Forelimb muscle (tissue), 1 donor: Measurements from ENCODE around the gene SCUBE1. TPM values are rescaled to one million over a fixed set of nuclear protein-coding genes. Genes with fewer than 3 reads are reported as not detected.

Source experiments
- DNase-seq: peaks from one replicate; pipeline ENCODE4 v3.0.0-alpha.2; 2013; ENCODE audit warnings: low read depth
- polyA plus RNA-seq: library from polyadenylated mRNA; unstranded; fragments of 120-200 nt; gene quantifications from one replicate; pipeline ENCODE4 v1.2.1, GENCODE V29; 2013; ENCODE audit not compliant: insufficient read length

The SCUBE1 gene
- polyA plus RNA-seq = 0.19 TPM

GRCh38 chr22:43343262-43343669 lies at the start of gene SCUBE1:
SCUBE1 (minus strand) TSS chr22:43343372; CDS start chr22:43343261, 111 bp downstream.
- DNase-seq = no peak

GRCh38 chr22:43392385-43392989 lies 49.3 kb upstream of the SCUBE1 start:
- no peak for DNase-seq

DNA sequence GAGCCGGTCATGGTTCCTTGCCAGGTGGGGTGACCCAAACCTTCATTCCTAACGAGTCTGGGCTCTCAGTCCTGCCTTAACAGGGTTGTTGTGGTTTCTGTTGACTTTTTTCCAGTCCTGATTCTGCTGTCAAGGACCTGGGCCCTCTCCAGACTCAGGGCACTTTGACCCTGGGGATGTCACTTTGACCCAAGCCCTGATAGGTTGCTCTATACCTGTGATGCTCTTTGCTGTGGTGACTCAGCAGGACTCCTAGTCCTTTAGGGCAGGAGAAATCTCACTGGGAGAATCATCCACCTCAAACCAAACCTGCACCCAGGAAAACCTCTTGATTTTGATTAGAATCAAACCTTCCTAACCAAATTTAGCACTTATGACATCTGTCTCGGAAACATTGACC lies 48.1 kb upstream of the SCUBE1 start:
- DNase-seq = no peak

- DNase-seq = no peak
These were observed 47.7 kb upstream of the SCUBE1 start for GRCh38 chr22:43390872-43391271.

DNA sequence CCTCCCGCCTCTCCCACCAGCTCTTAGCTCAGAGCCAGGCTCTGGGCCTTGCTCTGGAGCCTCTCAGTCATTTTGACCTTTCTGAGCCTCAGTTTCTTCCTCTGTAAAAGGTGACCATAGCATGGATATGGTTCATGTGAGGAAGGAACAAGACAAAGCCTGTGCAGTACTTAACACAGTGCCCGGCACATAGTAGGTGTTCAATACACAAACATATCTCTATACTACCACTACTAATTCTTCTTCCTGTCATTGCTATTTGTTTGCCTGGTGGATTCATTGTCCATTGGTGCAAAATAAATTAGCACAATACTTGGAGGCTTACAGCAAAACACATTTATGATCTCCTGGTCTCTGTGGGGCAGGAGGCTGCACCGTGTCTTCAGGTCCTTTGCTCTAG lies 47.0 kb upstream of the SCUBE1 start:
- no peak for DNase-seq

GRCh38 chr22:43389227-43389836 lies 46.2 kb upstream of the SCUBE1 start:
- DNase-seq = no peak

GRCh38 chr22:43388420-43388851 lies 45.3 kb upstream of the SCUBE1 start:
- no peak for DNase-seq

GRCh38 chr22:43387815-43388214 lies 44.6 kb upstream of the SCUBE1 start:
- no peak for DNase-seq

DNA sequence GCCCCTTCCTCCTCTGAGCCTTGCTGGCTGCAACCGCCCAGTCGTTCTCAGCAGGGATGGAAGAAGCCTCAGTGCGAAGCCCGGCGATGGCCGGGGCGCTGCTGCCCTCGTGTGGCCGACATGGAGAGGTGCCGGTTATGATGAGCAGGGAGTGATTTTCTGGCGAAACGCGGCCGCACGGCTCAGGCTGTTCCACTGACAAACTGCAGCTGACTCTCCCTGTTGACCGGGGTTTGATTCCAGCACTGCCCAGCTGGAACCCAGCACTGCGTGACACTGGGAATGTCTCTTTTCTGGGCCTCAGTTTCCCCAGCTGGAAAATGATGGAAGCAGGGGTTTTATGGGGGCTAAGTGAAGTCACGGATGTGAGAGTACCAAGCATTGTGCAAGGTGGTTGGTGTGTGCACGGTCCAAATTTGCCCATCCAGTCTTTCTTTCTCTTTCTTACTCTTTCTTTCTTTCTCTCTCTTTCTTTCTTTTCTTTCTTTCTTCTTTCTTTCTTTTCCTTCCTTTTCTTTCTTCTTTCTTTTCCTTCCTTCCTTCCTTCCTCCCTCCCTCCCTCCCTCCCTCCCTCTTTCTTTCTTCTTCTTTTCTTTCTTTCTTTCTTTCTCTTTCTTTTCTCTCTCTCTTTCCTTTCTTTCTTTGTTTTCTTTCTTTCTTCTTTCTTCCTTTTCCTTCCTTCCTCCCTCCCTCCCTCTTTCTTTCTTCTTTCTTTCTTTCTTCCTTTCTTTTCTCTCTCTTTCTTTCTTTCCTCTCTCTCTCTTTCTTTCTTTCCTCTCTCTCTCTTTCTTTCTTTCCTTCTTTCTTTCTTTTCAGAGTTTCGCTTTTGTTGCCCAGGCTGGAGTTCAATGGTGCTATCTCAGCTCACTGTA lies 42.8 kb upstream of the SCUBE1 start:
- peak; percentile 46 for DNase-seq

DNA sequence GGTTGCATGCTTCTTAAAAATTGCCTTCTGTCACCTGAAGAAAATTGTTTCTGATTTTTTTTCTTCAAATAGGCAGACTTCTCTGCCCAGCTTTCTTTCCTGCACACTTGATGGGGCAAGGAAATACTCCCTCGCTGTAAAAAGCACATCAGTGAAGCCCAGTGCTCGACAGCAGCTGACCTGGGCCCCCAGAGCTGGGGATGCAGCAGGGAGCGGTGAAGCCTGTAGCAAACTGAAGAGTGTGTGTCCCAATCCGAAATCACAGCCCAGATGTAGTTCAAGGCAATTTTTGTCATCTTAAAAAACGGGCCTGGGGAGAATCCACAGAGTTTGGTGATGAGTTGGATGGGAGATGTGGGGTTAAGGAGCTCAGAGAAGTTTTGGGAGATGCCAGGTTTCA lies 41.7 kb upstream of the SCUBE1 start:
- DNase-seq = no peak

GRCh38 chr22:43381693-43382092 lies 38.5 kb upstream of the SCUBE1 start:
- DNase-seq = no peak

GRCh38 chr22:43377896-43378704 lies 34.9 kb upstream of the SCUBE1 start:
- no peak for DNase-seq

- no peak for DNase-seq
These were observed 34.4 kb upstream of the SCUBE1 start for GRCh38 chr22:43377548-43377895.

DNA sequence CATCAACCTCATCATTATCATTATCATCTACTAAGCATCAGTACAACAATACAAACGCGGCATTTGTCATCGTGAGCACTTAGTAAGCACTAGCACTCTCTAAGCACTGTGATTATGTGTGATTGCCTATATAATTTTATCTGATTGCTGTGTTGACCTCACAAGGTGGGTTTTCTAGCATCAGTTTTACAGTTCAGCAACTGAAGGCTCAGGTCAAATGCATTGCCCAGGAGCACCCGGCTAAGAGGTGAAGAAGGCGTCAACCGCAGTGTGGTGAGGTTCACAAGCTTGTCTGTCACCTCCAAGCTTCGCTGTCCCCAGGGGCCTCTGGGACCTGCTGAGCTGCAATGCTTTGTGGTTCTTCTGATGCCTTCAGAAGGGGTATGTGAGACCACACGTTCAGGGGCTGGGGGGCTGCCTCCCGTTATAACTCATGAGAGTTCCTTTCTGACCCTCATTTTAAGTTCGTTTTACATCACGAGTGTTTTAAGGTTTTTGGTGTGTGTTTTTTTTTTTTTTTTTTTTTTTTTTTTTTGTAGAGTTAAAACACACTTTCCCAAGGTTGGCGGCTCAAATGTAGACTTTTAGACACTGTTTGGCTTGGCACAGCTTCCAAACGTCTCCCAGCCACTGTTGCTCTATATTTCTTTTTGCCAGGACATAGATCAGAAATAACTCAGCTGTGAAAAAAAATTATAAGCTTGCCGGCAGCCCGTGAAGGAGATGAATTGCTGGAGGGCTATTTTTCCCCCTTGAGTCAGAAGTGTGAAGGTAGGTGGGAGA lies 33.8 kb upstream of the SCUBE1 start:
- no peak for DNase-seq

DNA sequence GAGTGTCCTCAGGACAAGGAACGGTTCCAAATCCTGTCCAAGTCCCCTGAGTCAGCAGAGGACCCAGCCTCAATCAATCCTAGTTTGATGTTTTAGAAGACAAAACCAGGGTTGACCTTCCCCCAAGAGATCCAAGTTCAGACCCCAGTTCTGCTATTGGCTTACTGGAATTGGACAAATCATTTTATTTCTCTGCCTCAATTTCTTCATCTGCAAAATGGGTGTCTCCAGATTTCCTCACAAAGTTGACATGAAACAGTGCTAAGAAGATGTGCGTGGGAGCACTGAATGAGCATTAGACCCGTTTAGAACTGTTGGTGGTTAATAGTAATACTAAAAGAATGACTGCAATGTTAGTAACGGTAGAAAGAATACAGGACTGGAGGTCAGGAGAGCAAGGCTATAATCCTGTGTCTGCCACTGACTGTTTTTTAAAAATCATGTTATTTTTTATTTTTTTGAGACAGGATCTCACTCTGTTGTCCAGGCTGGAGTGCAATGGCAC lies 32.8 kb upstream of the SCUBE1 start:
- no peak for DNase-seq

DNA sequence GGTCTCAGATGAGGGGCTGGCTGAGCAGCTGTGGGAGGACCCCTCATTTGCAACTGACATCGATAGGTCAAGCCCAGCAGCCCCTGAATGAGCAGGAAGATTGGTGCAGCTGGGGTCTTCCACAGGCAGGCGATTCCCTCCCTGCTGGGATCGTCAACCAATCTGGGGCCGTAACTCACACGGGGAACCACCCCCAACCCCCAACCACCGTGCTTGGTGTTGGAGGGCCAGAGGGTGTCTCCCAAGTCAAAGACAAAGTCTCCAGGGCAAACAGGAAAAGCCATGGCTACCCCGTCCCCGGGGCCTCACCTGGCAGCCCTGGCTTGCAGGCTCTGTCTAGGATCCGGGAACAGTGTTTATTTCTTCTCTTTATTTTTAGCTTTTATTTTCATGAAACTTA lies 26.9 kb upstream of the SCUBE1 start:
- no peak for DNase-seq

DNA sequence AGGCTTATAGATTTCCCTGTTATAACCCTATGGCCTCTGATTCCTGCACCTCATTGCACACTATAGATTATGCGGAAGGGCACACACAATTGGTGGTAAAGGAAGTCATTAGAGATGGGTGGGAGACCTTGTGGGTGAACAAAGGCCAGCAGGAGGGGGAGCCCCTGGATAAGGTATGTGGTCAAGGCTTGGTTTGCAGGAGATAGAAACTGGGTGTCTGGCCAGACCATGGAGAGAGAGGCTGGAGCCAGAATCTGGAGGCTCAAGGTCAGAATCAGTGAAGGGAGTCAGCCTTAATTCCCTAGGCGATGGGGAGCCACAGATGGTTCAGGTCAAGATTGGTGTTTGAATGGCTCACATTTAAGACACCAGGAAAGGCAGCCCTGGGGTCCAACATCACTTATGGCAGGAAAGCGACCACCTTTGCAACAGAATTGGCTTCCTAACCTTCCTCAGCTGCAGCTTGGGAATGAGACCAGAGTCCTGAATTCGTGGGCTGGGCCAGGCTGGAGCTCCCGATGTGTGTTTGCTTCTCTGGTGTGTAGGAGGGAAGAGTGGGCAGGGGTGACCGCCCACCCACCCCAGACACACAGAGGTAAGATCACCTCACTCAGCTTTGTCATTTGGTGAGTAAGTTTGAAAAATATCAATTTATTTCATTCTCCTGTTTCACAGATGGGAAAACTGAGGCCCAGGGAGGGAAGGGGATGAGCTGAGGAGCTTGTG lies 22.7 kb upstream of the SCUBE1 start:
- DNase-seq = no peak

DNA sequence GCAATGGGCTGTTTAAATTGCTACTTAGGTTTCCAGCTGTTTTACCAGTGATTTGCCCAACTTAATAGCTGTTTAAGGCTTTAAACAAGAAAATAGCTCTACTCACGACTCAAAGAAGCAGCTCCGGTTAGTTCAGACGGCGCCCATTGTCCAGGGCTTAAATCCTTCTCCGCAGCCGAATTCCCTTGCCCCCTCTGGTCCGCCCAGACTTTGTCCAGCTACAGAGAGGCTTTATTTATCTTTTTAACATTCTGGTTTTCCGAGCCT lies 20.9 kb upstream of the SCUBE1 start:
- DNase-seq = no peak

DNA sequence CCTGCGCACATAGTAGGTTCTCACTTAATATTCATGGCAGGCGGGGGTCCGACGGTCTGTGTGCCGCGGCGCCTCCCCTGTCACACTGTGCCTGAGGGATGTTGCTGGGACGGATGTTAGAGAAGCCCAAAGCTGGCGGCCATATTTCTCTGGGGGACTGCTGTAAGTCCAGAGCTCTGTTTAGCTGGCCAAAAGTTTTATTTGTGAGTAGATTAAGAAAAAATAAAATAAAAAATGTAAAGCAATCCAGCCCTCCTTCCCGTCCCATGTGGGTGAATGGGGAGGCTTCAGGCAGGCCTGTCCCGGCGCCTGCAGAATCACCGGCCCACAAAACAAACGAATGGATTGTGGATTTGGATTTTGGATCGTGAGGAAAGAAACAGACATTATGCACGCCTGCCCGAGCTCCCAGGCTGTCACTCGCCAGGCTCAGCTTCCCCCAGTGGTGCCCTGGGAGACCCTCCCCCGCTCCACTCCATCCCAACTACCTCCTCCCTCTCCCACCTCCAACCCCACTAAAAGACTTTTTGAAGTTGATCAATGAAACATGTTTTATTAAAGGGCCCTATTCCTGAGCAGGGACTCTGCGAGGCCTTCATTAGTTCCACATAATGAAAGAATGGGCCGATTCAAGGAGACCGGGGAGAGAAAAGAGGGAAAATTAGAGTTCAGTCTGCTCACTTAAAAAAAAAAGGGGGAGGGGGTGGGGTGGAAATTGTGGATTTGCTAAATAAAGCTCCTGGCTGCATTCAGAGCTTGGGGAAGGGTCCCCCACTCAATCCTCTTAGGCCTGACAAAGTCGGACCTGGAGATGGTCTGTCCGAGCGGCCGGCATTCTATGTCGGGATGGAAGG lies 20.4 kb upstream of the SCUBE1 start:
- DNase-seq = no peak

- no peak for DNase-seq
These were observed 17.4 kb upstream of the SCUBE1 start for GRCh38 chr22:43360576-43360975.
